T-helper 2 cell (primary cell): ENCODE results near the gene HAGHL.
A peak's percentile ranks its signal among the peaks of the same experiment; 100 is the strongest.

ENCODE experiments used
- DNase-seq, 5 experiments: peaks; one replicate each; pipeline versions ENCODE4 v3.0.0 to v3.0.0-alpha.2; 2012 to 2022
- total RNA-seq, 2 donors: gene quantifications; one replicate each; lab custom pipeline; 2026; lab: John Stamatoyannopoulos, UW

HAGHL gene
- 4.4 to 6.7 reads per million in 2 donors for total RNA-seq

GRCh38 chr16:726438-727290 is at the start of gene HAGHL, which contains the start of gene CCDC78:
Gene HAGHL (plus strand): TSS chr16:727106. CDS start chr16:727510, 404 bp downstream.
Gene CCDC78 (minus strand): TSS chr16:726443. CDS start chr16:726367, 76 bp downstream.
- peak in 4 of 5 experiments; percentile 39 to 64 (median 52) for DNase-seq

- no peak for DNase-seq
These were observed 49.4 kb upstream of the HAGHL start for GRCh38 chr16:677316-678190.

- no peak for DNase-seq
These were observed 48.6 kb upstream of the HAGHL start for GRCh38 chr16:678209-678857.

GRCh38 chr16:678858-679813 is 47.8 kb upstream of the HAGHL start:
- peak in 3 of 5 experiments; percentile 45 to 63 (median 49) for DNase-seq

DNA sequence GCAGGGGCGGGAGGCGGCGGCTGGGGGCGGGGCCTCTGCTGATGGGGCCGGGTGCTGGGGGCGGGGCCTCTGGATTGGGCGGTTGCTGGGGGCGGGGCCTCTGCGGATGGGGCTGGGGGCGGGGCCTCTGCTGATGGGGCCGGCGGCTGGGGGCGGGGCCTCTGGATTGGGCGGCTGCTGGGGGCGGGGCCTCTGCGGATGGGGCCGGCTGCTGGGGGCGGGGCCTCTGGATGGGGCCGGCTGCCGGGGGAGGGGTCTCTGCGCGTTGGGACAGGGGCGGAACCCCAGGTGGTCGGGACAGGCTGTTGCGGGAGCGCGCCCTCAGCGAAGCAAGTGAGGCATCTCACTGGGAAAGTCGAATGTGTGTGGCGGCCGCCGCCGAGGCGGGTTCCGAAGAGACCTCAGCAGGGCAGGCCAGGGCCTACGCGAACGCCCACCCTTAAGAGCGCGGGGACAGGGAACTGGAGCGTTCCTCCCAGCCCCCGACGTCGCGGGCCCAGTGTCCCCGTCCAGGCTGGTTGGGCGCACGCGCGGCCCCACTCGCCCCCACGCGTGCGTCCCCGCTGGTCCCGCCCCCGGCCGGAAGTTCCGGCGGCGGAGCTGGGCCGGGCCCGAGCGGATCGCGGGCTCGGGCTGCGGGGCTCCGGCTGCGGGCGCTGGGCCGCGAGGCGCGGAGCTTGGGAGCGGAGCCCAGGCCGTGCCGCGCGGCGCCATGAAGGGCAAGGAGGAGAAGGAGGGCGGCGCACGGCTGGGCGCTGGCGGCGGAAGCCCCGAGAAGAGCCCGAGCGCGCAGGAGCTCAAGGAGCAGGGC is 46.9 kb upstream of the HAGHL start, which contains the start of gene STUB1:
STUB1 (plus strand) TSS at position 597 of the 811 bp plus-strand sequence; CDS start at position 713, 116 bp downstream.
- DNase-seq = peak; percentile 80 to 84 (median 81)

GRCh38 chr16:680625-680945 is 46.3 kb upstream of the HAGHL start:
- no peak for DNase-seq

- DNase-seq = peak in 1 of 5 experiments; percentile 26
These were observed 45.8 kb upstream of the HAGHL start for GRCh38 chr16:680967-681745.

DNA sequence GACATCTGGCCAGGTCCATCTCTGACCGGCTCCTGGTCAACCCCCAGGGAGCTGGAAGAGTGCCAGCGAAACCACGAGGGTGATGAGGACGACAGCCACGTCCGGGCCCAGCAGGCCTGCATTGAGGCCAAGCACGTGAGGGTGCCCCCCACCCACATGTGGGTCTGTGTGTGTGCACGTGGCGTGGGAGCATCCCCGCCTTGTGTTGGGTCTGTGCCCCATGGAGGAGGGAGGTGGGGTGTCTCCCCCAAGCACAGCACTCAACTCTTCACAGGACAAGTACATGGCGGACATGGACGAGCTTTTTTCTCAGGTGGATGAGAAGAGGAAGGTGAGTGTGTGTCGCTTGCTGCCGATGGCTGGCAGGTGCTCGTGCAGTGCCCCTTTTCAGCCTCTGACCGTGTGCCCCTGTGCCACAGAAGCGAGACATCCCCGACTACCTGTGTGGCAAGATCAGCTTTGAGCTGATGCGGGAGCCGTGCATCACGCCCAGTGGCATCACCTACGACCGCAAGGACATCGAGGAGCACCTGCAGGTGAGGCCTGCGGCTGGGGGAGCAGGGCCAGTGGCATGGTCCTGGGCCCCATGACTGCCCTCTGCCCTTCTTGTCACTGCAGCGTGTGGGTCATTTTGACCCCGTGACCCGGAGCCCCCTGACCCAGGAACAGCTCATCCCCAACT is 45.0 kb upstream of the HAGHL start:
- no peak for DNase-seq

DNA sequence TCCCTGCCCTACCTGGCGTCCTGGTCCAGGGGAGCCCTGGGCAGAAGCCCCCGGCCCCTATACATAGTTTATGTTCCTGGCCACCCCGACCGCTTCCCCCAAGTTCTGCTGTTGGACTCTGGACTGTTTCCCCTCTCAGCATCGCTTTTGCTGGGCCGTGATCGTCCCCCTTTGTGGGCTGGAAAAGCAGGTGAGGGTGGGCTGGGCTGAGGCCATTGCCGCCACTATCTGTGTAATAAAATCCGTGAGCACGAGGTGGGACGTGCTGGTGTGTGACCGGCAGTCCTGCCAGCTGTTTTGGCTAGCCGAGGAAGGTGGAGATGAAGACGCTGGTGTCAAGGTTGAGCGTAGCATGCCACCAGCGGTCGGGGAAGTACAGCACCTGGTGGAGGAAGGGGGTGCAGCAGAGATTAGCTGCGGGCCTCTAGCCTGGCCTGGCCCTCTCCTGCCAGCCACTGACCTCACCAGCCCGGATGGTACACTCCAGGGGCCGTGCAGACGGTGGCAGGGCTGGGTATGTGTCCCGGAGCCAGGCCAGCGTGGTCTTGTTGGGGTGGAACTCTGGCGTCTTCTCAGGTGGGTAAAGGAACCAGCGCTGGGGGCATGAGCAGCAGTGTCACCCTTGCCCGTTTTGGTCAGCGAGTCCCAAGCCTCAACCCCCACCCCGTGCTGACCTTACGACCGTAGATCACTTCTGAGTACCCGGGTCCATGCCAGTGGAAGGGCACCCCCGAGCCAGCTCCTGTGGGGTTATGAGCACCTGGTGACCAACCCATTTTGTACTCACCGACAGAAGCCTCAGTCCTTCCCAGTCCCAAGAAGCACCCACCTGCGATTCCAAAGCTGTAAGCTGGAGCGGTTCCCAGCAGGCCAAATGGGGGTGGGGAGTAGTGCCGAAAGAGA is 44.2 kb upstream of the HAGHL start:
- no peak for DNase-seq

GRCh38 chr16:683396-684070 is 43.4 kb upstream of the HAGHL start:
- DNase-seq = no peak

DNA sequence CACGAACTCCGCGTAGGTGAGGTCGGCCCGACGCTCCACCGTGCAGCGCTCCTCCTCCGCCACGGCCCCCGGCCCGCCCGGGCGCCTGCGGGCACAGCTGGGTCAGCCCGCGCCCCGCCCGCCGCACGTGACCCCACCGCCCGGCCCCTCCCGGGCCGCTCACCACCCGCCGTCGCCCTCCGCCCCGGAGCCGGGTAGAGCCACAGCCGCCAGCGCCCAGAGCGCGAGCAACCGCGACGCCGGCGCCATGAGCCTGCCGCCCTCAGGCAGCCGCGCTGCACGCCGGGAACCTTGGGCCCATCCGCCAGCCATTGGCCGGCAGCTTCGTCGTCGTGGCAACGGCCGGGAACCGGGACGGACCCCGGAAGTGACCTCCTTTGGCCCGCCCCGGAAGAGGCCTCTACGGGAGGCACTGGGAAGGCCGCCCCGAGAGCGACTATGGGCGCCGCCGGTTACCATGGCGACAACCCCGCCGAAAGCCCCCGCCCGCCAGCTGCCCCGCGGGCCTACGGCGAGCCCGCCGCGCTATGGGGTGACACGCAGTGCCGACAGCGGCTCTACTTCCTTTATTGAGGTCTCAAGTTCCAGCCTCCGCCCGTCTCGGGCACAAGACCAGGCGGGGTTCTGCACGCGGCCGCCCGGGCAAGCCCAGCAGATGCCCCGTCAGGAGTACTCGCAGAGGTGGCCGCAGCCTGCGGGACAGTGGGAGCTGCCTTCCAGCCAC is 42.7 kb upstream of the HAGHL start, which contains the start of gene JMJD8:
JMJD8 (minus strand) TSS at position 264 of the 724 bp plus-strand sequence; CDS start at position 249, 15 bp downstream.
- peak; percentile 91 to 98 (median 95) for DNase-seq

DNA sequence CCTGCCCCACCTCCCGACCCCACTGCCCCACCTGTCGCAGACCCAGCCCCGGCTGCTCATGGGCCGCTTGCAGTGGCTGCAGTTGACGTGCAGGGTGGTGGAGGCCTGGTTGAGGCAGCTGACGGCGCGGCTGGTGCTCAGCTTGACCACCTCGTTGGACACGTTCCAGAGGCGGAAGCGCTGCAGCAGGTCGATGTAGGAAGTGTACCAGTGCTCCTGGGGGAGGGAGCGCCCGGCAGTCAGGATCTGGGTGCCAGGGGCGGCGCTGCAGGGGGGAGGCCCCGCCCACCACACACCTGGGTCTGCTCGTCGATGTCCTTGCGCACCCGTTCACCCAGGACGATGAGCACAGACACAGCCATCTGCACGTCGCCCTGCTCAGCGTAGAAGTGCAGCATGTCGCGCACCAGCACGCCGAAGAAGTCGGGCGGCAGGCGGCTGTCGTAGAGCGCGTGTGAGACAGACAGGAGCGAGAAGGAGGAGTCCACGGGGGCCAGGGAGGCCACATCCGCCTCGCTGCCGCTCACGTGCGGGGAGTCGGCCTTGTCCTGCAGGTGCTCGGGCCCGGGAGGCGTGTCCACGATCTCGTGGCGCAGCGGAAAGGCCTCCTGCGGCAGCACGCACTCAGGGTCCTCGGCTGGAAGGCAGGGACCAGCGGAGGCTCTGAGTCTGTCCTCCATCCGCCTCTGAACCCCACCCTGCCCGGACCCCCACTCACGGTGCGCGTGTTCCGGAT is 41.8 kb upstream of the HAGHL start:
- no peak for DNase-seq

DNA sequence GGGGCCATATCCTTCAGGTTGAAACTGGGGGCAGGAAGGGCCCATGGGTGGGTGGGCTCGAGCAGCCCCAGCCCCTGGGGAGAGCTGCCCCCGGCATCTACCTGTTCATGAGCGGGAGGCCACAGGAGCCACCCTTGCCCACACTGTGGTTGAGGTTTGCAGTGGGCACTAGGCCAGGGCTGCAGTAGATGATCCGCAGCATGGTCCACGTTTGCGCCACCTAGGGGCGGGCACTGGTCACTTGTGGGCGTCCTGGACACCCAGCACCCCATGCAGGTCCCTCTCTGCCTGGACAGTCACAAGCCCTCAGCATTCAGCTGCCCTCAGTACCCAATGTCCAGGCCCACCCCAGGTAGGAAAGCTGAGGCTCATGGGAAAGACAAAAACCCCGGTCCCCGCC is 40.9 kb upstream of the HAGHL start:
- DNase-seq = no peak

DNA sequence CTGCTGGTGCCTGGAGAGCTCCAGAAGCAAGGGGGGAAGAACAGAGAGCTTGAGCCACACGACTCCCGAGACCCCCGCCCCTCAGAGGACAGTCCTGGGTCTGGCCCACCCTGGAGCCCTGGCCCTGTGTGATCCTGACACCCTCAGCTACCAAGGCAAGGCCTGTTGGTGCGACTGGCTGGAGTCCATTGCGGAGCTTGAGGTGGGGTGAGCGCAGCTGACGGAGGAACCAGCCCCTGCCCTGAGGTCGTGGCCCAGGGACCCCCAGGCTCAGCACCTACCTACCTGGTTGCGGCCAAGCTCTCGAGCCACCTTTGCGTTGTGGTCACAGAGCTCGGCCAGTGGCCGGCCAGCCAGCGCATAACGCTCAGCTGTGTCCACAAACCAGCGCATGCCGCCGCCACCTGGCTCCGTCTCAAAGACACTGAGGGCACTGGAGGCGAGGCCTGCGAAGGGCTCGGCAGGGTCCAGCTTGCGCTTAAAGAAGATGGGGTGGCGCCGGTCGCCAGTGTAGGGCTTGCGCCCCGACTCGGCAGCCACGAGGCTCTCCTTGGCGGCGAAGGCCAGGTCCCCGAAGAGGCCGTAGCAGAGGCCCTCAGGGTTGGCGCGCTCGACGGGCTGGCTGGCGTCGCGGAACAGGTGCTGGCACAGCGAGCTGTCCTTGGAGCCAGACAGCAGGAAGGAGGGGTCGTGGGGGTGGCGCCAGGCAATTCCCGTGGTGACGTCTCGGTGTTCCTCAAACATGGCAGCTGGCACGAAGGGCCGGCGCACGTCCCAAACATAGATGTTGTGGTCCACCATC is 40.2 kb upstream of the HAGHL start:
- DNase-seq = no peak

GRCh38 chr16:687499-687898 is 39.4 kb upstream of the HAGHL start:
- no peak for DNase-seq
